ENCODE measurements around the gene SLC35E4.

Gene SLC35E4

GRCh38 chr22:30596886-30597285 is 38.7 kb upstream of the SLC35E4 start:
- in situ Hi-C loops (cut with HindIII; ENCODE audit: low sequenced_read_pairs) = no loop called here
- no peak overlapping the region for H3K4me3 ChIP-seq (ENCODE audit: low read depth, low read length)
- no peak for DNase-seq (ENCODE audit: low read depth)
- no peak for TF ChIP-seq CTCF (IDR thresholded peaks at IDR 0.05; ENCODE audit: low read depth, low read length, missing control alignments)

- in situ Hi-C loops (cut with HindIII; ENCODE audit: low sequenced_read_pairs) = no loop called here
- no peak for TF ChIP-seq CTCF (IDR thresholded peaks at IDR 0.05; ENCODE audit: low read depth, low read length, missing control alignments)
- DNase-seq (ENCODE audit: low read depth) = no peak
- H3K4me3 ChIP-seq (ENCODE audit: low read depth, low read length) = no peak overlapping the region
Observed at GRCh38 chr22:30598986-30599385, 36.6 kb upstream of the SLC35E4 start.

DNA sequence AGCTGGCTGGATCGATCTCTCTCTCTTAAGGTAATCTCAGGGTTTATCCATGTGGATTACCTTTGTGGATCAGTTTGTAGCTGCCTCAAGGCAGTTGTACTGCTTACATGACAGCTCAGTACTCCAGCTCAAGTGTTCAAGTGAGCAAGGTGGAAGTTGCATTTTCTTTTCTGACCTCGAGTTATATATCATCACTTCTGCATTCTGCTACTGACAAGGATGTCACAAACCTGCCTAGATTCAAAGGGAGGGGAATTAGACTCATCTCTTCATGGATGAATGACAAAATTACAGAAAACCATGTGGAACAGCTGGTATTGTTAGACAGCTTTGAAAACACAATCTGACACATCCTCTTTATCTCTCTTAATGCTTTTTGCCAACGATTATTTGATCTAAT is 34.7 kb upstream of the SLC35E4 start:
- no peak overlapping the region for H3K4me3 ChIP-seq (ENCODE audit: low read depth, low read length)
- DNase-seq (ENCODE audit: low read depth) = no peak
- TF ChIP-seq CTCF (IDR thresholded peaks at IDR 0.05; ENCODE audit: low read depth, low read length, missing control alignments) = no peak
- in situ Hi-C loops (cut with HindIII; ENCODE audit: low sequenced_read_pairs) = no loop called here

DNA sequence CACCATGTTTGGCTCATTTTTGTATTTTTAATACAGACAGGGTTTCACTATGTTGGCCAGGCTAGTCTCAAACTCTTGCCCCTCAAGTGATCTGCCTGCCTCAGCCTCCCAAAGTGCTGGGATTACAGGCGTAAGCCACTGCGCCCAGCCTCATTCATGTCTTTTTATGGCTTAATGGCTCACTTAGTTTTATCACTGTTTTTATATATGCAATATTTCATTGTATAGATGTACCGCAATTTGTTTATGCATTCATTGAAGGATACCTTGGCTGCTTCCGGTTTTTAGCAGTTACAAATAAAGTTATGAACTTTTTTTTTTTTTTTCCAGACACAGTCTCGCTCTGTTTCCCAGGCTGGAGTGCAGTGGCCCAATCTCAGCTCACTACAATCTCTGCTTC is 34.1 kb upstream of the SLC35E4 start:
- H3K4me3 ChIP-seq (ENCODE audit: low read depth, low read length) = no peak overlapping the region
- TF ChIP-seq CTCF (IDR thresholded peaks at IDR 0.05; ENCODE audit: low read depth, low read length, missing control alignments) = no peak
- in situ Hi-C loops (cut with HindIII; ENCODE audit: low sequenced_read_pairs) = no loop called here
- DNase-seq (ENCODE audit: low read depth) = no peak

DNA sequence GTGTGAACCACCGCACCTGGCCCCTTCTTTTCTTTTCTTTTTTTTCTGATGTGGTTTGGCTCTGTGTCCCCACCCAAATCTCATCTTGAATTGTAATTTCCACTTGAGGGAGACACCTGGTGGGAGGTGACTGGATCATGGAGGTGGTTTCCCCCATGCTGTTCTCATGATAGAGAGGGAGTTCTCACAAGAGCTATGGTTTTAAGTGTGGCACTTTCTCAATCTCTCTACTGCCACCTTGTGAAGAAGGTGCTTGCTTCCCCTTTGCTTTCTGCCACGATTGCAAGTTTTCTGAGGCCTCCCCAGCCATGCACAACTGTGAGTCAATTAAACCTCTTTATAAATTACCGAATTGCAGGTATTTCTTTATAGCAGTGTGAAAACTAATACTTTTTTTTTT is 33.5 kb upstream of the SLC35E4 start:
- peak; percentile 56 for TF ChIP-seq CTCF (IDR thresholded peaks at IDR 0.05; ENCODE audit: low read depth, low read length, missing control alignments)
- no peak overlapping the region for H3K4me3 ChIP-seq (ENCODE audit: low read depth, low read length)
- DNase-seq (ENCODE audit: low read depth) = no peak
- in situ Hi-C loops (cut with HindIII; ENCODE audit: low sequenced_read_pairs) = no loop called here

DNA sequence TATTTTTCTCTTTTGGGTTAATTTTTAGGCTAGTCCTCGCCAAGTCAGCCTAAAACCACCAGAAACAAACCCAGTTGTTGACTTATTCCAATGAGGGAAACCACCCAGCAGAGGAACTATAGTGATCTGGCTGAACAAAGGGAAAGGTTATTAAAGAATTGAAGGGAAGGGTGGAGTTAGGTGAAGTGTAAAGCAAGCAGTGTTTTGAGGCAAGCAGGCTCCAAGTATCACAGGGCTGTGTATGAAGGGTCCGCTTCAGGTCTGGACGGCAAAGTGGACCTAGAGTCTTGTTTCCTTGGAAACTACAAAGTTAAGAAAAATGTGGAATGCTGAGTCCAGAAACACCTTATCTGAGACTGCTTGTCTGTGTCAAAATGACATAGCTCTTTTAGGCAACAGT is 31.8 kb upstream of the SLC35E4 start:
- DNase-seq (ENCODE audit: low read depth) = no peak
- H3K4me3 ChIP-seq (ENCODE audit: low read depth, low read length) = no peak overlapping the region
- in situ Hi-C loops (cut with HindIII; ENCODE audit: low sequenced_read_pairs) = no loop called here
- TF ChIP-seq CTCF (IDR thresholded peaks at IDR 0.05; ENCODE audit: low read depth, low read length, missing control alignments) = no peak

DNA sequence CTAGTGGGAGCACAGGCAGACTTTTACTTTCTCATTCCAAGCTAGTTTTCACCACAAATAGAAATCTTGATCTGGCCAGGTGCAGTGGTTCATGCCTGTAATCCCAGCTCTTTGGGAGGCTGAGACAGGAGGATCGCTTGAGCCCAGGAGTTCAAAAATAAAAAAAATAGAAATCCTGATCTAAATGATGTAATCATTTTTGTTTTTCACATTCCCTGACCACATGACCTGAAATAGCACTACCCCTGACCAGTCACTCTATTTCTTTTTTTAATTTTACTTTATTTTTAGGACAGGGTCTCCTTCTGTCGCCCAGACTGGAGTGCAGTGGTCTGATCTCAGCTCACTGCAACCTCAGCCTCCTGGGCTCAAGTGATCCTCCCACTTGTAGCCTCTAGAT is 30.9 kb upstream of the SLC35E4 start:
- in situ Hi-C loops (cut with HindIII; ENCODE audit: low sequenced_read_pairs) = no loop called here
- TF ChIP-seq CTCF (IDR thresholded peaks at IDR 0.05; ENCODE audit: low read depth, low read length, missing control alignments) = no peak

More for the DNA sequence above, 30.9 kb upstream of the SLC35E4 start:
- H3K4me3 ChIP-seq (ENCODE audit: low read depth, low read length) = no peak overlapping the region
- DNase-seq (ENCODE audit: low read depth) = no peak
